ENCODE data around the gene TM2D1.
"Not testable (repeated sequence)": the region's sequence is repeated elsewhere in the genome, so short reads cannot be mapped to it uniquely, and the experiment has no call there.

Gene TM2D1

DNA sequence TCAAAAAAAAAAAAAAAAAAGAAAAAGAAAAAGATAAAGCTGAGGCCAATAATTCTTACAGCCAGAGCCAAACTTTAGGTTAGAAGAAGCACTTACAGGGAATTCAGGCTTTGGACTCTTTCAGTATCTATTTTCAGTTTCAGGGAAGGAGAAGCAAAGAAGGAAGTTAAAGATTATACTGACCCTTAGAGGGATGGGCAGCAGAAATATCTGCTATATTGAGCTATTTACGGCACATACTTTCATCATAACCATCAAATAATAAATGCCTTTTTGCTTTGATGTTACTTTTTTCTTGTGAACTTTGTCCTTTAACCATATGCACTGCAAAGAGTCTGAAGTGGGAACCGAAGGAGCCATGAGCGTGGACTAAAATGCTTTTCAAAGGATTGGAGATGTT, 42.0 kb downstream of the TM2D1 start:
- Histone ChIP-seq H3K27ac (no peak overlapping the region), H3K4me3 (no peak overlapping the region)
- TF ChIP-seq, protein P1, sequence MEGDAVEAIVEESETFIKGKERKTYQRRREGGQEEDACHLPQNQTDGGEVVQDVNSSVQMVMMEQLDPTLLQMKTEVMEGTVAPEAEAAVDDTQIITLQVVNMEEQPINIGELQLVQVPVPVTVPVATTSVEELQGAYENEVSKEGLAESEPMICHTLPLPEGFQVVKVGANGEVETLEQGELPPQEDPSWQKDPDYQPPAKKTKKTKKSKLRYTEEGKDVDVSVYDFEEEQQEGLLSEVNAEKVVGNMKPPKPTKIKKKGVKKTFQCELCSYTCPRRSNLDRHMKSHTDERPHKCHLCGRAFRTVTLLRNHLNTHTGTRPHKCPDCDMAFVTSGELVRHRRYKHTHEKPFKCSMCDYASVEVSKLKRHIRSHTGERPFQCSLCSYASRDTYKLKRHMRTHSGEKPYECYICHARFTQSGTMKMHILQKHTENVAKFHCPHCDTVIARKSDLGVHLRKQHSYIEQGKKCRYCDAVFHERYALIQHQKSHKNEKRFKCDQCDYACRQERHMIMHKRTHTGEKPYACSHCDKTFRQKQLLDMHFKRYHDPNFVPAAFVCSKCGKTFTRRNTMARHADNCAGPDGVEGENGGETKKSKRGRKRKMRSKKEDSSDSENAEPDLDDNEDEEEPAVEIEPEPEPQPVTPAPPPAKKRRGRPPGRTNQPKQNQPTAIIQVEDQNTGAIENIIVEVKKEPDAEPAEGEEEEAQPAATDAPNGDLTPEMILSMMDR (IDR thresholded peaks at IDR 0.05): no peak
- no peak for DNase-seq (ENCODE audit: low spot score)

DNA sequence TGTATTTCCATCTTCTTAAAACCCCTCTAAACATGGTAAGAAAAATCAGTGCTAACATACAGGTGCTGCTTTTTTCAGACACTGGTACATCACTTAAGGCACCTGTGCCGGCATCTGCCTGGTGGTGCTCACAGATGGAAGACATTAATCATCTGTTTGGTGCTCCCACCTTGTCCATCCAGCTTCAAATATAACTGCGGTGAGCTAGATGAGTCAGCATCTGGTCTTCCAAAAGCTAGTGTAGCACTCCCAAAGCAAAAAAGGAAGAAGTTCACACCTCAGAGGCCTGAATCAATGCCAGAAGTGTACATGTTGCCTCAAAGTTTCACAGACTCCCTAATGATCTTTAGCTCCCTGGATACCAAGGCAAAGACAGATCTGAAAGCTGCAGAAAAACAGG, 44.4 kb downstream of the TM2D1 start:
- H3K4me3 ChIP-seq: no peak overlapping the region
- no peak for DNase-seq (ENCODE audit: low spot score)
- H3K27ac ChIP-seq: no peak overlapping the region
- TF ChIP-seq, protein P1 (IDR thresholded peaks at IDR 0.05): no peak

DNA sequence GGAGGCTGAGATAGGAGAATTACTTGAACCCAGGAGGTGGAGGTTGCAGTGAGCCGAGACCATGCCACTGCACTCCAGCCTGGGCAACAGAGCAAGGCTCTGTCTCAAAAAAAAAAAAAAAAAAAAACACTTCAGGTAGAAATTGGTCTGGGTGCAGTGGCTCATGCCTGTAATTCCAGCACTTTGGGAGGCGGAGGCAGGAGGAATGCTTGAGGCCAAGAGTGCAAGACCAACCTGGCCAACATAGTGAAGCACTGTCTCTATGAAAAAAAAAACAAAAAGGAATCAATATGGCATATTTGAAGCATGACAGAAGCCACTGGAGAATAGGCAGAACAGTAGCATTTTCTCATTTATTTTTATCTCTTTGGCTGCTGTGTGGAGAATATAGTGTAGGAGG, 48.1 kb downstream of the TM2D1 start:
- DNase-seq (ENCODE audit: low spot score); H3K4me3 ChIP-seq; H3K27ac ChIP-seq: not testable (repeated sequence)

DNA sequence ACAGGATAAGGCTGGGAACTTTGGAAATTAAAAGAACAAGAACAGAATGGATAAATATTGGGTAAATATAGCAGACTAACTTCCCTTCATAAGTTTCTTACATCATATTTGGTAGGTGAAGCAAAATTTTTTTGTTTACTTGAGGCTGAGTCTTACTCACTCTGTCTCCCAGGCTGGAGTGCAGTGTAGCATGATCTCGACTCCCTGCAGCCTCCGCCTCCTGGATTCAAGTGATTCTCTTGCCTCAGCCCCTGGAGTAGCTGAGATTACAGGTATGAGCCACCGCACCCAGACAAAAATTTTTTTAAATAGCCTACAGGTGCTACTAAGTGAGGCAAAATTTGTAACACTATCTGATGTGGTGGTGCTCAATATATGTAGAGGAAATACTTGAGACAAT, 50.7 kb downstream of the TM2D1 start:
- Histone ChIP-seq H3K27ac (no peak overlapping the region), H3K4me3 (no peak overlapping the region)
- TF ChIP-seq, protein P1 (IDR thresholded peaks at IDR 0.05): no peak
- no peak for DNase-seq (ENCODE audit: low spot score)

DNA sequence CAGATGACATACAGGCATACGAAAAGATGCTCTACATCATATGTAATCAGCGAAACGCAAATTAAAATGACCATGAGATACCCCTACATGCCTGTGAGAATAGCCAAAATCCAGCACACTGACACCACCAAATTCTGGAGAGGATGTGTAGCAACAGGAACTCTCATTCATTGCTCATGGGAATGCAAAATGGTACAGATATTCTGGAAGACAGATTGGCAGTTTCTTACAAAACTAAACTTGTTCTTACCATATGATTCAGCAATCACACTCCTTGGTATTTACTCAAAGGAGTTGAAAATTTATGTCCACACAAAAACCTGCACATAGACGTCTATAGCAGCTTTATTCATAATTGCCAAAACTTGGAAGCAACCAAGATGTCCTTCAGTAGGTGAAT, 52.6 kb downstream of the TM2D1 start:
- Histone ChIP-seq H3K4me3 (no peak overlapping the region), H3K27ac (no peak overlapping the region)
- no peak for DNase-seq (ENCODE audit: low spot score)
- TF ChIP-seq, protein P1 (IDR thresholded peaks at IDR 0.05): no peak

DNA sequence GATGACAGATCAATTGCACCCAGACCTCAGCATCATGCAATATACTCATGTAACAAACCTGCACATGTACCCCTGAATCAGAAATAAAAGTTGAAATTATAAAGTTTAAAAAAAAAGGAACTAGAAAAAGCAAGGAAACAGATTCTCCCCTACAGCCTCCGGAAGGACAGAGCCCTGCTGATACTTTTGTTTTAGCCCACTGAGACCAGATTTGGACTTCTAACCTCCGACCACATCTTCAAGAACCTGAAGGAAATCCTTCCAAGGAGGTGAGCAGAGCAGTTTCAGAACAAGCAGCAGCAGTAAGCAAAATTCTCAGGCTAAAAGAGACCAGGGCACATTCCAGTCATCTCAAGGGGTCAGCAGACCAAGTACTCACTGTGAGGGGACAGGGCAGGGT, 54.5 kb downstream of the TM2D1 start:
- Histone ChIP-seq H3K4me3 (no peak overlapping the region), H3K27ac (no peak overlapping the region)
- no peak for DNase-seq (ENCODE audit: low spot score)
- TF ChIP-seq, protein P1 (IDR thresholded peaks at IDR 0.05): no peak

DNA sequence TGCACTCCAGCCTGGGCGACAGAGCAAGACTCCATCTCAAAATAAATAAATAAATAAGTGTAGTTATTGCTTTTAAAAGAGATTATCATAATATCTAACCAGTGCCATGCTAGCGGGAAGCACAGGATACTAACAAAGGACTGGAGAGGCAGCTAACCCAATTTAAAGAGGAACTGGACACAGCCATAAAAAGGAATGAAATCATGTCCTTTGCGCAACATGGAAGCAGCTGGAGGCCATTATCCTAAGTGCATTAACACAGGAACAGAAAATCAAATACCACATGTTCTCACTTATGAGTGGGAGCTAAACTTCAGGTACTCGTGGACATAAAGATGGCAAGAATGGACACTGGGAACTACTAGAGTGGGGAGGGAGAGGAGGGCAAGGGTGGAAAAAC, 54.9 kb downstream of the TM2D1 start:
- no peak overlapping the region for H3K27ac ChIP-seq
- TF ChIP-seq, protein P1 (IDR thresholded peaks at IDR 0.05): no peak
- DNase-seq (ENCODE audit: low spot score): no peak

DNA sequence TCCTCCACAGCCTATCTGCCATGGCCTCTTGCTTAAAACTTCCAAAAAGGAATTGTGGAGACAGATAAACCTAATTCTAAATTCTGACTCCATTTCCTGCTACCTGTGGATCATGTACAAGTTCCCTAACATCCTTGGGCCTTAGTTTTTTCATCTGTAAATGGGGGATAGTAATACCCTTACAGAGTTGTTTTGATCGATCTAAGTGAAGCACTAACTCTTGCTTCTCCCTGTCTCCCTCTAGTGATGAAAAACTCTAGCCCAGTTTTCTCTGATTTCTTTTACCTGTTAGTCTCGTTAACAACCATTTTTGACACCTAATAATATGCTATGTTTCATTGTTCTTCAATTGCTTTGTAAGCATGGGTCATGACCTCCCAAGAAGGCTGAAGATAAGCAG, 65.9 kb downstream of the TM2D1 start:
- DNase-seq (ENCODE audit: low spot score): no peak
- TF ChIP-seq, protein P1 (IDR thresholded peaks at IDR 0.05): no peak

More for the DNA sequence above, 54.9 kb downstream of the TM2D1 start:
- H3K4me3 ChIP-seq: no peak overlapping the region

More for the DNA sequence above, 65.9 kb downstream of the TM2D1 start:
- H3K4me3 ChIP-seq: no peak overlapping the region
- H3K27ac ChIP-seq: no peak overlapping the region
